ENCODE results near the gene CDX2.

The CDX2 gene

GRCh38 chr13:27978301-27978968, 9.3 kb upstream of the CDX2 start:
- no peak for DNase-seq

- DNase-seq, result no peak
Observed at GRCh38 chr13:27977476-27978300, 8.6 kb upstream of the CDX2 start.

GRCh38 chr13:27976362-27977091, 7.4 kb upstream of the CDX2 start:
- no peak for DNase-seq

- no peak for DNase-seq
Observed at GRCh38 chr13:27975564-27976361, 6.6 kb upstream of the CDX2 start.

- DNase-seq, result no peak
Observed at GRCh38 chr13:27973961-27974662, 5.0 kb upstream of the CDX2 start.

- no peak for DNase-seq
Observed at GRCh38 chr13:27973291-27973690, 4.2 kb upstream of the CDX2 start.

- no peak for DNase-seq
Observed at GRCh38 chr13:27972478-27972820, 3.3 kb upstream of the CDX2 start.

GRCh38 chr13:27971776-27972477, 2.8 kb upstream of the CDX2 start:
- no peak for DNase-seq

GRCh38 chr13:27971236-27971645, 2.1 kb upstream of the CDX2 start:
- no peak for DNase-seq

- no peak for DNase-seq
Observed at GRCh38 chr13:27970382-27971235, 1.5 kb upstream of the CDX2 start.

- DNase-seq, result no peak
Observed at GRCh38 chr13:27969866-27970229, 733 bp upstream of the CDX2 start.

GRCh38 chr13:27968316-27969081, 616 bp downstream of the CDX2 start:
- no peak for DNase-seq

GRCh38 chr13:27967736-27968315, 1.3 kb downstream of the CDX2 start:
- no peak for DNase-seq

GRCh38 chr13:27967203-27967735, 1.8 kb downstream of the CDX2 start:
- DNase-seq, result no peak

- no peak for DNase-seq
Observed at GRCh38 chr13:27966641-27967202, 2.4 kb downstream of the CDX2 start.

- DNase-seq, result no peak
Observed at GRCh38 chr13:27965740-27966640, 3.1 kb downstream of the CDX2 start.

GRCh38 chr13:27965343-27965739, 3.8 kb downstream of the CDX2 start:
- DNase-seq, result no peak

All from activated gamma-delta T cell (primary cell).